Upper lobe of left lung (tissue), 6 donors: ENCODE measurements around the gene ST3GAL5. TPM values are rescaled to one million over a fixed set of nuclear protein-coding genes. Genes with fewer than 3 reads are reported as not detected.
A peak's percentile ranks its signal among the peaks of the same experiment; 100 is the strongest.

Experiments
- ATAC-seq, 2 donors: fragments of 200-7000 bp; cut with Tn5 transposase; one replicate each; pipeline ENCODE4 v1.9.1; 2022; ENCODE audit warnings: mild to moderate bottlenecking in 2 of 2, moderate library complexity in 2 of 2; ENCODE audit not compliant: low FRiP score in 2 of 2
- DNase-seq, 2 donors: peaks; one replicate each; pipeline ENCODE4 v3.0.0-alpha.2; 2019 to 2020
- H3K27ac ChIP-seq, 4 donors: fragments of 200-600 bp; sonication (generic); one replicate each; pipeline ENCODE4 v1.5.1; 2016 to 2019
- H3K27me3 ChIP-seq, 4 donors: fragments of 200-600 bp; sonication (generic); one replicate each; pipeline ENCODE4 v1.5.1; 2017 to 2019
- H3K36me3 ChIP-seq, 4 donors: fragments of 200-600 bp; sonication (generic); one replicate each; pipeline ENCODE4 v1.5.1; 2016 to 2019
- H3K4me1 ChIP-seq, 4 donors: fragments of 200-600 bp; sonication (generic); one replicate each; pipeline ENCODE4 v1.5.1; 2018 to 2019
- H3K4me3 ChIP-seq, 4 donors: fragments of 200-600 bp; sonication (generic); one replicate each; pipeline ENCODE4 v1.5.1; 2017 to 2019; ENCODE audit warnings: mild to moderate bottlenecking in 2 of 4, moderate library complexity in 1 of 4
- H3K9me3 ChIP-seq, 4 donors: fragments of 200-600 bp; sonication (generic); one replicate each; pipeline ENCODE4 v1.5.1; 2018 to 2019
- EP300 ChIP-seq, 4 donors: sonication (generic); formaldehyde crosslinking; IDR thresholded peaks; one replicate each; pipeline ENCODE4 v1.5.1; 2017; ENCODE audit warnings: antibody characterized with exemption in 4 of 4, control low read depth in 2 of 4
- POLR2A ChIP-seq, 4 donors: fragments of 450-650 bp; IDR thresholded peaks; one replicate each; pipeline ENCODE4 v1.5.1; 2016 to 2017; ENCODE audit warnings: antibody characterized with exemption in 4 of 4, mild to moderate bottlenecking in 2 of 4
- POLR2AphosphoS5 ChIP-seq, 2 donors: sonication (generic); formaldehyde crosslinking; IDR thresholded peaks; one replicate each; pipeline ENCODE4 v1.5.1; 2017; ENCODE audit warnings: antibody characterized with exemption in 2 of 2
- WGBS, 2 donors: methylation state at CpG; one replicate each; pipeline ENCODE4 v1.1.5; 2017 to 2018; 5-methylcytosine and 5-hydroxymethylcytosine counted together
- total RNA-seq, 6 donors: library from RNA; depleted of rRNA in 4 of 6; stranded (reverse); fragments of >200 nt in 4 of 6; gene quantifications; one replicate each; pipeline versions ENCODE4 v1.1.0 to v1.2.1, GENCODE V29; 2016 to 2021
- TF ChIP-seq, protein P1 (sequence below), 6 experiments: fragments of 450-650 bp in 4 of 6; fragments of 200-600 bp in 2 of 6; sonication (generic) in 2 of 6; IDR thresholded peaks; one replicate each; pipeline ENCODE4 v1.5.1; 2016 to 2019; ENCODE audit warnings: antibody characterized with exemption in 6 of 6
- donor health status: DM: no; HTN: no; CAD: no; lungs with moderate emphysema.
- donor health status: DM: no; HTN: yes; CAD: no; lungs with severe emphysema.

The ST3GAL5 gene
- 100 to 1,000 TPM in 2 of 6 donors, 10 to 100 TPM in 4; 54.5 to 162 (median 83.8) TPM for total RNA-seq

DNA sequence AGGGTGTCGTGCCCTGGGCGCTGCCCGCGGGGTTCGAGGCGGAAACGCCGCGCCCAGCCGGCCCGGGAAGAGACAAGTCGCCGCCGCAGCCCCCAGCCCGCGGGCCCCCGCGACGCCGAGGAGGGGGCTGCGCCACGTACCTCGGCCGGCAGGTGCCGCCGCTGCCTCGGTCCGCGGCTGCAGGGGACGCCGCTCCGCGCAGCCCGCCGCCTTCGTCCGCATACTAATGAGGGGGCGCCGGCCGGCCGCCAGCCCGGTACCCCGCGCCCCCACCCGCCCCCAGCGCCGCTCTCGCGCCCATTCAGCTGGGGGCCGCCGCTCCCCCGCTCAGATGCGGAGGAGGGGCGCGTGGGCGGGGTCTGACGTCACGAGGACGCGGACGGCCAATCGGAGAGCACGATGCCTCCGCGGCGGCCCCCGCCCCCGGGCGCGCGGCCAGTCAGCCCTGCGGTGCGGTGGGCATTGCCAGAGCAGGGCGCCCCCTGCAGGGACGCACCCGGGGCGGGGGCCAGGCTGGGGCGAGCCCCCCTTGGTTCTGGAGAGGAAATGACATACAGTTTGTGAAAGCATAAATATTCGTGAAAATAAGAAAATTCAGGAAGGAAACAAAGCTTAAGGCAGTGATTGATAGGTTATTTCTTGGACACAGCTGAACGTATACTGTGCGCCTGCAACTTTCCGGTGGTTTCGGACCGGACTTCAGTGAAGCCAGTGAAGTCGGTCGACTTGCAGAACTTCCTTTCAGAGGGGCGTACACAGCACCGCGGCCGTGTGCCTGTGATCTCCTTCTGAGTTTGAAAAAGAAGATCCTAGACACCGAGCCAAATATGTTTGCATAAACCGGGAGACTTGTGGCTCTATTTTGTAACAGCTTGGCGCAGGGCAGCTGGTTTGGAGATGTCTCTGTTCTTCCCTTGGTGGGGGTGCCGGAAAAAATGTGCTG is at the start of gene ST3GAL5:
TSS of gene ST3GAL5 (minus strand) at position 307 of the 943 bp plus-strand sequence. CDS start at position 222, 85 bp downstream.
- 0 to 1% methylated on average over 26 to 36 of the region's 94 CpGs for WGBS, 2 donors
- ATAC-seq (peak; percentile 90 to 92), DNase-seq (peak; percentile 90 to 99)
- peaks cover 38 to 62% (median 41%) of the 10 kb centered on the region in 4 donors for H3K4me1 ChIP-seq
- TF ChIP-seq, protein P1, sequence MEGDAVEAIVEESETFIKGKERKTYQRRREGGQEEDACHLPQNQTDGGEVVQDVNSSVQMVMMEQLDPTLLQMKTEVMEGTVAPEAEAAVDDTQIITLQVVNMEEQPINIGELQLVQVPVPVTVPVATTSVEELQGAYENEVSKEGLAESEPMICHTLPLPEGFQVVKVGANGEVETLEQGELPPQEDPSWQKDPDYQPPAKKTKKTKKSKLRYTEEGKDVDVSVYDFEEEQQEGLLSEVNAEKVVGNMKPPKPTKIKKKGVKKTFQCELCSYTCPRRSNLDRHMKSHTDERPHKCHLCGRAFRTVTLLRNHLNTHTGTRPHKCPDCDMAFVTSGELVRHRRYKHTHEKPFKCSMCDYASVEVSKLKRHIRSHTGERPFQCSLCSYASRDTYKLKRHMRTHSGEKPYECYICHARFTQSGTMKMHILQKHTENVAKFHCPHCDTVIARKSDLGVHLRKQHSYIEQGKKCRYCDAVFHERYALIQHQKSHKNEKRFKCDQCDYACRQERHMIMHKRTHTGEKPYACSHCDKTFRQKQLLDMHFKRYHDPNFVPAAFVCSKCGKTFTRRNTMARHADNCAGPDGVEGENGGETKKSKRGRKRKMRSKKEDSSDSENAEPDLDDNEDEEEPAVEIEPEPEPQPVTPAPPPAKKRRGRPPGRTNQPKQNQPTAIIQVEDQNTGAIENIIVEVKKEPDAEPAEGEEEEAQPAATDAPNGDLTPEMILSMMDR (IDR thresholded peaks at IDR 0.05) = peak; percentile 65 to 81 (median 76)
- TF ChIP-seq POLR2AphosphoS5 (IDR thresholded peaks at IDR 0.05) = peak; percentile 10 to 54
- peak in 2 of 4 donors; percentile 57 to 85 for TF ChIP-seq POLR2A (IDR thresholded peaks at IDR 0.05)
- no peak for TF ChIP-seq EP300 (IDR thresholded peaks at IDR 0.05)
- peak within 1 kb of the TSS; percentile 68 to 94 (median 79) for H3K4me3 ChIP-seq
- peak within 1 kb of the TSS; percentile 90 to 92 (median 90) for H3K27ac ChIP-seq
- H3K36me3 ChIP-seq = no peaks in the 10 kb centered on the region
- H3K27me3 ChIP-seq = no peaks in the 10 kb centered on the region
- H3K9me3 ChIP-seq = no peaks in the 10 kb centered on the region

DNA sequence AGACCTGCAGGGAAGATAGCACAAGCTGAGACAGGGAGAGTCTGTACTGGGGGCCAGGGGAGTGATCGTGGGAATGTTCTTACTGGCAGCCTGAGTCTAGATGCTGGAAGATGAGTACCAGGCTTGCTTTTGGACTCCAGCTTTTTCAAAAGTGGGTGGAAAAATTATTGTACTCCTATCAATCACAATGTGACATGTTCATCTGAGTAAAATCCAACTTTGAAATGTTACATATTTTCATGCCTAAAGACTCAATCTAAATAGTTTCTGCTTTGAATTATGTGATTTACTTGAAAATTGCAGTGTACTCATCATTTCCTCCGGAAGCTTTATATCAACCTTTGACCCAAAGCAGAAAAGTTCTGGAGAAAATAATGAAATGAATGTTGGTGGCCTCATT is 49.7 kb upstream of the ST3GAL5 start:
- peaks cover 0 to 14% (median 11%) of the 10 kb centered on the region in 4 donors for H3K9me3 ChIP-seq
- DNase-seq (no peak), ATAC-seq (no peak)
- H3K36me3 ChIP-seq = no peaks in the 10 kb centered on the region
- no peak overlapping the region for H3K27ac ChIP-seq
- no peaks in the 10 kb centered on the region for H3K27me3 ChIP-seq
- H3K4me3 ChIP-seq = no peak overlapping the region
- H3K4me1 ChIP-seq = peaks cover 0 to 14% (median 7%) of the 10 kb centered on the region in 4 donors
- TF ChIP-seq POLR2A (IDR thresholded peaks at IDR 0.05) (no peak), POLR2AphosphoS5 (IDR thresholded peaks at IDR 0.05) (no peak), EP300 (IDR thresholded peaks at IDR 0.05) (no peak)
- TF ChIP-seq, protein P1 (IDR thresholded peaks at IDR 0.05) = no peak
- 79 to 93% methylated on average over 2 of the region's 2 CpGs for WGBS, 2 donors

DNA sequence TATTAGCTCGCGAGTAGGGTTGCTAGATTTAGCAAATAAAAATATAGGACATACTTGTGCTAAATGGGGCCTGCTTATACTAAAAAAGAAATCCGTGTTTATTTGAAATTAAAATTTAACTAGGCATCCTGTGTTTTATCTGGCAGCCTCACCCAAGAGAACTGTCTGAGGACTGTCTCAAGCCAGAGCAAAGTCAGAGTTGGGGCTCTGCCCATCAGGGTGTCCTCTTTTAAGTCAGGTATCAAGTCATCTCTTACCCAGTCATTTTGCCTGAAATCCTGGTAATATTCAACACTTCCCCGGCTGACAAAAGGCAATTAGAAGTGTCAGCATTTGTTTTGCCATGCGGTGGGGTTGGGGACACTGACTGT is 48.3 kb upstream of the ST3GAL5 start:
- ATAC-seq (no peak), DNase-seq (no peak)
- TF ChIP-seq, protein P1 (IDR thresholded peaks at IDR 0.05) = no peak
- TF ChIP-seq POLR2A (IDR thresholded peaks at IDR 0.05) = no peak
- no peak for TF ChIP-seq POLR2AphosphoS5 (IDR thresholded peaks at IDR 0.05)
- no peak for TF ChIP-seq EP300 (IDR thresholded peaks at IDR 0.05)
- peak overlapping the region in 1 of 4 donors; percentile 63 for H3K27ac ChIP-seq
- WGBS, 2 donors = 86 to 94% methylated on average over 5 of the region's 5 CpGs
- no peaks in the 10 kb centered on the region for H3K27me3 ChIP-seq
- H3K9me3 ChIP-seq = peaks cover 0 to 6% (median 3%) of the 10 kb centered on the region in 4 donors
- H3K36me3 ChIP-seq = no peaks in the 10 kb centered on the region
- H3K4me1 ChIP-seq = peaks cover 0 to 14% (median 7%) of the 10 kb centered on the region in 4 donors
- no peak overlapping the region for H3K4me3 ChIP-seq

DNA sequence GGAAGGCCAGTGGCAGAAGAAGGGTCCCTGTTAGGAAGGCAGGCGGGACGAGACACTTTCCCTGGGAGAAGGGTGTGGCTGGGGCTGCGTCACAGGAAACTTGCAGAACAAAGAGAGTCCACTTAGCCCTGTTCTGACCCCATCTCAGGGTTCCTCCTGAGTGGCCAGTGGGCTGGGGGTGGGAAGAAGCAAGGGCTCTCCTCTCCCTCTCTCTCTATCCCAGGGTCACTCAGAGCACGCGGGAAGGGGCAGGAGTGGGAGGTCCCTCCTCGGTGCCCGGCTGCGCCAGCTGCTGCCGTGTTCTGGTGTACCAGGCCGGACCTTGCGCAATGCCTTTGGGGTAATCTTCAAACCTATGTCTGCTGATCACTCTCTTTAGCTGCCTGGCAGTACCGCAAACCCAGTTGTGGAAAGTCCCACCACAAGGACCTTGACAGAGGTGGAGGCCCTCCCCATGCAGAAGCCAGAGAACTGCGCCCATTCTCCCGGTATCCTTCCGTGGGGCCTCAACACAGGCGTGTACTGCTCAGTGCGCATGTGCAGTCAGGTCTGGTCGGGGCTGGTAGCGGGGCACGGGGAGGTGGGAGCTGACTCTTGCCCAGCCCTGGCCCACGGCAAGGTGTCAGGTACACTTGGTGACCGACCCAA is 47.8 kb upstream of the ST3GAL5 start:
- Histone ChIP-seq H3K4me1 (peaks cover 0 to 14% (median 7%) of the 10 kb centered on the region in 4 donors), H3K4me3 (no peak overlapping the region), H3K9me3 (peaks cover 0 to under 1% (median 0%) of the 10 kb centered on the region in 4 donors), H3K27me3 (no peaks in the 10 kb centered on the region), H3K27ac (peak overlapping the region in 1 of 4 donors; percentile 63), H3K36me3 (no peaks in the 10 kb centered on the region)
- no peak for TF ChIP-seq POLR2A (IDR thresholded peaks at IDR 0.05)
- peak in 1 of 4 donors; percentile 30 for TF ChIP-seq EP300 (IDR thresholded peaks at IDR 0.05)
- TF ChIP-seq, protein P1 (IDR thresholded peaks at IDR 0.05) = no peak
- TF ChIP-seq POLR2AphosphoS5 (IDR thresholded peaks at IDR 0.05) = peak in 1 of 2 donors; percentile 25
- ATAC-seq = peak; percentile 43 to 73
- DNase-seq = peak; percentile 62 to 77
- WGBS, 2 donors = 82 to 90% methylated on average over 22 of the region's 22 CpGs
